NCI-H82 (cell line): Measurements from ENCODE around the gene FAM32A.
"Not testable (repeated sequence)": the region's sequence is repeated elsewhere in the genome, so short reads cannot be mapped to it uniquely, and the experiment has no call there.

Experiments
- DNase-seq: peaks from one replicate; lab custom pipeline; 2025; lab: John Stamatoyannopoulos, UW

FAM32A gene

DNA sequence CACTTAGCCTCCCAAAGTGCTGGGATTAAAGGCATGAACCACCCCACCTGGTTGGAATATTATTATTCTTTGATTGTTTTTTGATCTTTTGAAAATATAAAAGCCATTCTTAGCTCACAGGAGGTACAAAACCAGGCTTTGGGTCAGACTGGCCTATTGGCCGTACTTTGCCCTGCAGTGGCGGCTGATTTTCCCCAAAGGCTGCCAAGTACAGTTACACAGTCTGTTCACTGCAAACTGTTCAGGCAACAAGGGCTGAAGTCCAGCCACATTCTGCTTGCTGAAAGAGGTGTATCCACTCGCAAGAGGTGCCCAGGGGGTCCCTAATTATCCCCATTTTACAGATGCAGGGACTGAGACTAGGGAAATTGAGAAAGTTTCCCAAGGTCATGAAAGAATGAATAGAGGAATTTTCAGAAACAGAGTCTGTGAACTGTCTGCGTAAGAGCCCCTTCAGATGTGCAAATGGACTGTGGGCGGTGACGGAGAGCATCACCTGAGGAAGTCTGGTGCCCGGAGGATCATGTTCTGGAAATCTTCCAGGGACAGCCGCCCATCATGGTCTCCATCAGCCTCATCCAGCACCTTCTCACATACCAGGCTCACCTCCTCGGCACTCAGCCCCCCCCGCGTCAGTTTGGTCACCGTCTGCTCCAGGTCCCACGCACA lies 20.9 kb upstream of the FAM32A start:
- no peak for DNase-seq

DNA sequence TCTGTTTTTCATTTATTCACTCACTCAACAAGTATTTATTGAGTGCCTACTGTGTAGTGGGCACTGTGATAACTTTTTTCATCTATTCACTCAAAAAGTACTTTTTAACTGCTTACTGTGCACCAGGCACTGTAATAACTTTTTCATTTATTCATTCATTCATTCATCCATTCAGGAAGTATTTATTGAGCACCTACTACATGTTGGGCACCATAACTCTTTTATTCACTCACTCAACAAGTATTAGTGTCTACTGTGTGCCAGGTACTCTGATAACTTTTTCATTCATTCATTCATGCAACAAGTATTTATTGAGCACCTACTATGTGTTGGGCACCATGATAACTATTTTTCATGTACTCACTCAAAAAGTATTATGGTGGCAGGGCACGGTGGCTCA lies 18.8 kb upstream of the FAM32A start:
- DNase-seq = no peak

DNA sequence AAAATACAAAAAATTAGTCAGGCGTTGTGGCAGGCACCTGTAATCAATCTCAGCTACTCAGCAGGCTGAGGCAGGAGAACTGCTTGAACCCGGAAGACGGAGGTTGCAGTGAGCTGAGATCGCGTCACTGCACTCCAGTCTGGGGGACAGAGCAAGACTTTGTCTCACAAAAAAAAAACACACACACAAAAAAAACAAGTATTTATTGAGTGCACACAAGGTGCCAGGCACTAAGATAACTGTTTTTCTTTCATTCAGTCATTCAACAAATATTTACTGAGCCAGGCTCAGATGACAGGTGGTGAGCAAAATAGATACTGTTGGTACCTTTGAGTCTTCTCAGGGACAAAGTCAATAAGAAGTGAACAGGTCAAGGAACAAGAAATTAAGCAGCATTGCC lies 18.2 kb upstream of the FAM32A start:
- DNase-seq = no peak

DNA sequence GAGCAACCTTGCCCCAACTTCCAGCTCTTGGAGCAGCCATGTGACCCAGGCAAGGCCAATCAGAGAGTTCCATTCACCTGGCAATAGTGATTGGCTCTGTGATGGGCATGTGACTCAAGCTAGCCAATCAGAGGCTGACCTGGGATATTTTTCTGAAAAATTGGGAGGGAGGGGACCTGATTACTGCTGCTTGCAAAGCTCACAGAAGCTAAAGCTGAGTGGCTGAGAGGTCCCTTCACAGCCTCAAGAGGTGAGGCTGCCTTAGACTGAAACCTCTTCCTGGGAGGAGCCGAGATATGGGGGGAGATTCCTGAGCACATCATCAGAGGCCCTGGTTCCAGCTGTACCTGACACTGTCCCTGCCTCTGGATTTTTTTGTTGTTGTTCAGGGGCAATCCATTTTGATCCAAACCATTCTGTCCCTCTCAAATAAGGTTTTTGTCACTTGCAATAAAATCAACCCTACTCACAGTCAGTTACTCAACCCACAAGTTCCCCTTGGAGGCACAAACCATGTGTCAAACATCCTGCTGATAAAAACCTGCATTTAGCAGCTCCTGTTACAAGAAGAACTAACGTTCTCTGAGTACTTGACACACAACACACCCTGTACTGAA lies 16.6 kb upstream of the FAM32A start:
- DNase-seq = peak; percentile 32

DNA sequence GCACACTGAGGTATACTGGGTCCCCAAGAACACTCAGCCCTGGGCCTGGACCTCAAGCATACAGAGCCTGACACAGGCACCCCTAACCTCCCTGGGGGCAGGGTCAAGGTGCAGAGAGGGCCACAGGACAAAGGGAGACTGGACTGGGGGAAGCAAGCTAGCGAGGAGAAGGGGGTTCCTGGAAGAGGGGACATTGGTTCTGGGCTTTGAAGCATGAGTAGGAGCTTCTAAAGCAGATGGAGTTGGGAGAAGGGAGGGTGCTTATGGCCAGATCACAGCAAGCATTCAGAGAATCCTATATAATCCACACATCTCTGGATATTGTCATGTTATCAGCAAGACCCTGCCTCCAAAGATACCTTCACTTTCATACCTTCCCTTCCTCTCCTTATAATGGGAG lies 15.1 kb upstream of the FAM32A start:
- DNase-seq = no peak

DNA sequence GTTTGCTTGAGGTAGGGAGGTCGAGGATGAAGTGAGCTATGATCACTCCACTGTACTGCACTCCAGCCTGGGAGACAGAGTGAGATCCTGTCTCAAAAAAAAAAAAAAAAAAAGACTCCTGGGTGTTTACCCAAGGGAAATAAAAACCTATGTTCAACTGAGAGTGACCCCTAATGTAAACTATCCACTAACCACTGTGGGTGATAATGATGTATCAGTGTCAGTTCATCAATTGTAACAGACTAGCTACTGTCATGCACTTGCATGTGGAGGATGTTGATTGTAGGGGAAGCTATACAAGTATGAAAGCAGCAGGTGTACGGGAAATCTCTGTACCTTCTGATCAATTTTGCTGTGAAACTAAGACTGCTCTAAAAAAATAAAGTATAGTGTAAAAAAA lies 9.3 kb upstream of the FAM32A start:
- DNase-seq = no peak

DNA sequence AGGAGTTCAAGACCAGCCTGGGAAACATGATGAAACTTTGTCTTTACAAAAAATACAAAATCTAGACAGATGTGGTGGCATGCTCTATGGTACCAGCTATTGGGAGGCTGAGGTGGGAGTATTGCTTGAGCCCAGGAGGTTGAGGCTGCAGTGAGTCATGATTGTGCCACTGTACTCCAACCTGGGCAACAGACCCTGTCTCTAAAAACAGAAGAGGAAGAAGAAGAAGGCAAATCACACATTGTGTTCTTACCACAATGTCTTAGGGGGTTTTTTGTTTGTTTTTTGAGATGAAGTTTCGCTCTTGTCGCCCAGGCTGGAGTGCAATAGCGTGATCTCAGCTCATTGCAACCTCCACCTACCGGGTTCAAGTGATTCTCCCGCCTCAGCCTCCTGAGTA lies 6.3 kb upstream of the FAM32A start:
- DNase-seq = not testable (repeated sequence)

DNA sequence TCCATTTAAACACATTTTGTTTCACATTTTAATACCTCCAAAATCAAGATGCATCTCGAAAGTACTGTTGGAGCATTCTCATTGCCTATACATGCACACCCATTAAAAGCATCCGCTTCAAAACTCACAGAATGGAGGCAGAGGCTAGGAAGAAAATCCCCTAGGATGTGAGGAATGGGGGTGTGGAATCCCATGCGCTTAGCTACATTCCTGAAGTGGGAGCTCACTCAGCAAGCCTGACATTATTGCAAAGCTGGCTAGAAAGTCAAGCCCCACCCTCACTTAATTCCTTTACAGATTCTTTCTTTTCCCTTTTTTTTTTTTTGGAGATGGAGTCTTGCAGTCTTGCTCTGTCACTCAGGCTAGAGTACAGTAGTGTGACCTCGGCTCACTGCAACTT lies 4.6 kb upstream of the FAM32A start:
- DNase-seq = no peak

DNA sequence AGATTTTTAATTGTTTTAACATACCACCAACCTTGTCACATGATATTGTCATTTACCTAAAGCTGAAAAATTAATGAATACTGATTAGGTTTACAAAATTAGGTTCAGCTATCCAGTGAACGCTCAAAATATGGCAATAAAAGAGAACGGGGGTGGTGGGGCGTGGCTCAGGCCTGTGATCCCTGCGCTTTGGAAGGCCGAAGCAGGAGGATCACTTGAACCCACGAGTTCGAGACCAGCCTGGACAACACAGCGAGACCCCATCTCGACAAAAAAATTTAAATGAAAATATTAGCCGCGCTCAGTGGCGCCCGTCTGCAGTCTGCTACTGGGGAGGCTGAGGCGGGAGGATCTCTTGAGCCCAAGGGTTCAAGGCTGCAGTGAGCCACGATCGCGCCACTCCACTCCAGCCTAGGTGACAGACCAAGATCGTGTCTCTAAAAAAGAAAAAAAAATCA lies 516 bp upstream of the FAM32A start:
- no peak for DNase-seq

DNA sequence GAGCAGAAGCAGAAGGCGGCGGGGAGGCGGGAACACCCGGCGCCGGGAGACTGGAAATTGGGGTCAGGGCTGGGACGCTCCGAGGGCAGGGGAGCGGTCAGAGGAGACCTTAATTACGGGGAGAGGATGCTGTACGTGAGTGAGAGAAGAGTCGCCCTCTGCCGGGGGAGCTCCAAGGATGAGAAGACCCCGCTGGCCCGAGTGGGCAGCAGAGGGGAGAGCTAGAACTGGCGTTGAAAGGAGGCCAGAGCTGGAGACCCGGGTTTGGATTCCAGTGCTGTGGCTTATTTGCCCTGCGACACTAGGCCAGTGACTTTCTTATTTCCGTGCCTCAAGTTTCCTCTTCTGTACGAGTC lies 536 bp downstream of the FAM32A start:
- peak; percentile 80 for DNase-seq

DNA sequence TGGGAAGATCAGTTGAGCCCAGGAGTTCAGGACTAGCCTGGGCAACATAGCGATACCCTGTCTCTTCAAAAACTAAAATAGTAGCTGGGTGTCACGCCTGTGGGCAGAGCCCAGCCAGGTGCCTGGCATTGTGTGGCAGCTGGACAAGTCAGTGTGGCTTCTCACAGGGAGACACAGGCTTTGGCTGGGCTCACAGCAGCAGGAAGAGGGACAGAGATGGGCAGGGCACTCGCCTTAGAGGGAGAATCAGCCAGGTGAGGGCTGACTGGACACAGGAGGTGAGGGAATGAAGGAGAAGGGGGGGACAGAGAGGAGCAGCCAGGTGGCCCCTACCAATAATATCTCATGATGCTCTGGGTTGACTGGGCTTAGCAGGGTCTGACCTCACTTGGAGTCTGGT lies 3.3 kb downstream of the FAM32A start:
- DNase-seq = no peak

DNA sequence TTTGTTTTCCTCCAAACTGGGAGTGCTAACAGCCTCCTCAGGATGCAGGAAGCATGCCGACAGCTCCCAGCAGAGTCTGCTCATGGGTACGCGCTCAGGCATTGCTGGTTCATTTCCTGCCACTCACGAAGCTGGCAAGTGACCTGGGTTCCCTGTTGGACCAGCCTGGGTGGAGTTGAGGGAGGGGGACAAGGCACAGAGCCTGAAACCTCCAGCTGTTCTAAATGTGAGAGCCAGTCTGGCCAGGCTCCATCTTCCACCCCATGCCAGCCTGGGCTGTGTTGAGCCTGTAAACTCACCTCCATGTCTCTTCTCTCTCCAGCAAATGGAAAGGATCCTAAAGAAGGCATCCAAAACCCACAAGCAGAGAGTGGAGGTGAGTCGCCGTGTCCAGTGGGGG lies 5.0 kb downstream of the FAM32A start:
- DNase-seq = no peak

DNA sequence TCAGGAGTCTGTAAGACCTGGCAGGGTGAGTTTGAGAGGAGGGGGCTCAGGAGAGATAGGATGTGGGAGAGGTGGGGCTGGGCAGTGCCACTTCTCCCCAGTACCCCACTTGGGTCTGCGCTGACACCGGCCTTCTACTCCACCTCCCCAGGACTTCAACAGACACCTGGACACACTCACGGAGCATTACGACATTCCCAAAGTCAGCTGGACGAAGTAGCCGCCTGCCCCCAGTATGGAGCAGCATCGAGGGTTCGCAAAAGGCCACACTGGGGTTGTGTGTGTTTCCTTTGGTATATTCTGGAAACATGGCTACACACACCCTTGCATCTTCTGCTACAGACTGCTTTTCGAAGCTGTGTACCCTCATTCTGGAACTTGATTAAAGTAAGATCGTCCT lies 5.5 kb downstream of the FAM32A start:
- no peak for DNase-seq

DNA sequence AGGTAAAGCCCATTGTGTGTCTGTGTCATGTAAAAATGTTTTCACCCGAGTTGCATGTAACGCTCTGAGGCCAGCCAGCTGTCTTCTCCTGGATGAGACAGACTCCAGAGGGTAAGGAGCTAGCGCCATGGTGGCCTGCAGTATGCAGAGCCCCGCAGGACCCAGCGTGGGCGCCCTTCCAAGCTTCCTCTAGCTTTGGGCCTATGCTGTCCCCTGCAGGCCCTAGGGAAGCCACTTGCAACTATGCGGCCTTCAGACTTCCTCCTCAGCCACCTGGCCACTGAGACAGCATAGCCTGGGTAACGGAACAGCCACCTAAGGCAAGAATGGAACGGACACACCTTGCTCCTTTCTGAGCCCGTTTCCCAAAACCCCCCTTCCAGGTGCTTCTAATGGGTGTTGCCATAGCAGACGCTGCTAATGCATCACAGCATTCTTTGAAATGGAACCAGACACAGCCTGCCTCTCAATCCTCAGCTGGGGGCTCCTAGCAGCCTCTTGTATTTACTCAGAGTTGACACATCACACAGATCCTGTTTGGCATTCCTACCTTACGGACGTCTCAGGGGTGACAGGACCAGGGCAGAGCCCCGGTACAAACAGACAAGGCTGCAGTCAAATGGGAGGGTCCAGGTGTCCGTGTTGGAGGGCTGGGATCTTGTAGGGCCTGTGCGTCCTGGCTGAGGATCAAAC lies 6.2 kb downstream of the FAM32A start:
- no peak for DNase-seq

DNA sequence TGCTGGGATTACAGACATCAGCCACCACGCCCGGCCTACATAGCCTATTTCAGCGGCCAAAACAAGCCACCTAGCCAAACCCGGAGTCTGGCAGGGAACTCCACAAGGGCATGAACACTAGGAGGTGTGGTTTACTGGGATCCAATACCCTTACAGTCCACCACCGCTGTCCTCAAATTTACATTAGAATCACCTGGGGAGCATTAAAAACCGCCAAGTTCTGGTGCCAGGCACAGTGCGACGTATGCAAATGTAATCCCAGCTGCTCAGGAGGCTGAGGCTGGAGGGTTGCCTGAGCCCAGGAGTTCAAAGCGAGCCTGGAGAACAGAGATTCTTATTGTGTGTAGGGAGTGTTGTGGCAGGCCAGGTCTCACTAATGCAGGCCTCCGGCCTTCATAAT lies 8.3 kb downstream of the FAM32A start:
- no peak for DNase-seq

DNA sequence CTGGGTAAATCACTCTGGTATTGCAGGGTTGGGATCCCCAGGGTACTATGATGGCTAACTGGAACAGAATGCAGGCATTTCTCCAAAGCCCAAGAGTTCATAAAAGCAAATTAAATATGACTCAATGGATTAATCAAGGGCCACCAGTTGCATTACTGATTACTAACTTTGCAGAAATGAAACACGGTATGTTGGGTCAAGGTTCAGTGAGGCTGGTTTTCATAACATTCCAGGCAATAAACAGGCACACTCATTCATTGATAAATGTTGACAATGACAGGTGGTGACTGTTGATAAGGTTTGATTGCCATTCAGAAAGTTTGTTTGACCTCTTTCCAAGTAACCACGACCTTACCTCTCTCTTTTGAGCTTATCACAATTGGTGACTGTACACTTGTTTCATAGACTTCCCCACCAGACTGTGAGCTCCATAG lies 12.0 kb downstream of the FAM32A start:
- DNase-seq = no peak

DNA sequence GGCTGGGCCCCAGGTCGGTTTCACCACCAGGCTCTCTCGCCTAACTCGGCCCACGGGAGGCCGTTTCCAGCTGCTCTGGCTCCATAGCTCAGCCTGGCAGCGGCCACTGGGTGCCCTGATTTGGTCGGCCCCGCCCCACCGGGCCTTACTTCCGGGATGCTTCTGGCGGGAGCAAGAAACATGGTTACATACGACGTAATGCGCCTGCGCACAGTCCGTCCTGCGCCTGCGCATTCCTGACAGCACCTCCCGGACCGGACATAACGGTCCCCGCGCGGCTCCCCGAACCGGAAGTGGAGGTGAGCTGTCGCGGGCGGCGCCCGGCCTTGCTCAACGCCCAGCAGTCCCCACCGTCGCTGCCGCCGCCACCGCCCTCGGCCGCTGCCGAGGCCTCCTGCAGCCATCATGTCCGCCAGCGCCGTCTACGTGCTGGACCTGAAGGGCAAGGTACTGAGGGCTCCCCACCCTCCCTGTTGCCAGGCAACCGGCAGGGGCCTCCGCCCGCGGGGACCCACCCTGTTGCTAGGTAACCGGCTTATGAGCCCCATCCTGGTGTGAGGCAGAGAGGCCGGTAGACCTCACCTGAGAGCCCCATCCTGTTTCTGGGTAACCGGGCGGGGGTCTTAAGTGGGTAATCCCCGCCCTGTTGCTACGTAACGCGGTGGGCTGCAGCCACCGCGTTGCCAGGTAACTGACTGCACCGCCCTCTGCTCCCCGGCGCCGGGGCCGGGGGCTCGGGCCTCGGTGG lies 12.6 kb downstream of the FAM32A start, which contains the start of gene AP1M1:
TSS of gene AP1M1 (plus strand) at position 290 of the 748 bp plus-strand sequence. CDS start at position 406, 116 bp downstream.
- peak; percentile 100 for DNase-seq

DNA sequence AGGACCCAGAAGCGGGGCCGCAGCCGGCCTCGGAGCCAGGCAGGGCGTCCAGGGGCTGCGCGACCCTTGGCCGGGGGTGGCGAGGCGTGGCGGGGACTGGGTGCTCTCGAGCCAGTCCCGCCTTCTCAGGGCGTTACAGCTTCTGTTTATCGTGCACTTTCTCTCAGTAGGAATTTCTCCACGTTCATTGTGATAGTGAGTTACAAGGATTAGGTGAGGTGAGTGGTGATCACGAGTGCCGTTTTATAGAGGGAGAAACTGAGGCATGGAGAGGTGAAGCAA lies 13.1 kb downstream of the FAM32A start:
- DNase-seq = no peak

DNA sequence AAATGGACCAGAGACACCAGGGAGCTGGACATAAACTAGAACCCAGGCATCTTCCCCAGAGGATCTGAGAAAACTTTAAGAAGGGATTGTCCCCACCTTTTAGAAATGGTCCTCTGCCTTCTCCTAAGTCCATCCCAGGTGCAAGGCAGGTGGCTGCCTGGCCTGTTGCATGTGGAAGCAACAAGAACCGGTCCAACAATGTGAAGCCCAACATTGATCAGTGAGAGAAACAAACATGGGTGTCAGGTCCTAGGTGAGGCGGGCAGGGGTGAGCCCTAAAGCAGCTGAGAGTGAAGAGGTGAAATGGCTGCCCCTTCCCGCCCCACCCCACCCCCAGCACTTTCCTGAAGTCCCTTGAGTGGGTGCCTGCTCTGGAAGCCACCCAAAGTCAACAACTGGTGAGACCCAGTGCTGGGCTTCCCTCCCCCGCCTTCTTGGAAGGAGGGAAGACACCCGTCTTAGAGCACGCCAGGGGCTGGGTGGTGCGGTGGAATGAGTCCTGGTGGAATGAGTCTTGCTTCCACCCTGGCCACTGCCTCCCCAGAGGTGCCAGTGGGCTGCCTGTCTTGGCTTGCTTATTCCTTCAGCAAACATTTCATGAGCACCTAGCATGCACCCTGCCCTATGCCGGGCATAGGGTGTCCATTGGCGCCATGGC lies 14.2 kb downstream of the FAM32A start:
- DNase-seq = no peak

DNA sequence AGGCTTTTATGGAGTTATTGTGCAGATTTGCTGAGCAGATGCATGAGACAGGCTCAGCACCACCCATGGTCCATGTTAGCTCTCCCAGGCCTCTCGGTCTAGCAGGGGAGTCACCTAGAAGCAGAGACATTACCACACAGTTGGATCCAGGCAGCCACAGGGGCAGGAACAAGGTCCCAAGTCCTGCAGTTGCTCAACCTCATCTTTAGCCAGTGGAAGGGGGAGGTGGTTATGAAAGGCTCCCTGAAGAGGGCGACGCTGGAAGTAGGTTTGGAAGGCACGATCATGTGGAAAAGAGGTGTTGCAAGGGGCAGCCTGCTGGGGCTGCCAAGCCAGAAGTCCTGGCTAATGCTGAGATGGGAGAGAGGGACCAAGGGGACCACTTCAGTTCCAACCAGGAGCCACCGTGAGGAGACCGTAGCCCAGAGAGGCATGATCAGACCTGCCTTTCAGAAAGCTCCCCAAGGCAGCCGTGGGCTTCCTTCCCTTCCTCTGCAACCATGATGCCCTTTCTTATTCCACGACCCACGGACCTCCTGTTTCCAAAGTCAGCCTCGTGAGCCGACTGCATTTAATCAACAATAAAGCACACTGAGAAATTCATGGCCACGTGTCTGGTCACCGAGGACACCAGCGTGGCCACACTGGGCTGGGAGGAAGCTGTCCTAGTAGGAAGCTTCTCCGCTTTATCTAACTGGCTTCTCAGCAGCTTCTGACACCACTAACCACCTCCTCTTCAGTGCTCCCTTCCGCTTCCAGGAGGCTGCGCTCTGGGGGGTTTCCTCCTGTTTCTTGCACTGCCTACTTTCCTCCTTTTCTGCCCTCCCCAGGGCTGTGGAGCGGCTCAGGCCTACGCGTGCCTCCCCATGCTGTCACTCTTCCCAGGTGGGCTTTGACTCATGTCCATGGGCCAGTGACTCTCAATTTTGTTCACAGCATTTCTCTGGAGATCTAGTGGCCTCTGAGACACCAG lies 15.1 kb downstream of the FAM32A start:
- DNase-seq = no peak

DNA sequence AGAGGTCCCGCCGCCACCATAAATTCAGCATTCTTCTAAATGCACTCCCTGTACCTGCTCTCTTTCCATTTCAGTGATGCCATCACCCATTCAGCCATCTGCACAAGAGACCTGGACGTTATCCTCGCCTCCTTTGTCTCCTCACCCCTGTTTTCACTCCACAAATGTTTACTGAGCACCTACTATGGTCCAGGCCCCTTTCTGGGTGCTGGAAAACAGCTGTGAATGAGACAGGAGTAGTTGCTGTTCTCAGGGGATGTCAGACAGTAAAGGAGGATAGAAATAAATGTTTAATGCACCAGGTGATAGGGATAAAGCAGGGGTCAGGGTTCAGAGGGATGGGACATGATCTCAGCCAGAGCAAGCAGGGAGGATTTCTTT lies 15.8 kb downstream of the FAM32A start:
- no peak for DNase-seq
